GM10266 (cell line): ENCODE data around the gene TTC22.

Source experiments
- DNase-seq: peaks from one replicate; pipeline ENCODE4 v3.0.0; 2012; ENCODE audit errors: extremely low spot score
- CTCF ChIP-seq: IDR thresholded peaks from 2 replicates; pipeline ENCODE4 v1.5.1; 2012; ENCODE audit warnings: mild to moderate bottlenecking, low read depth; ENCODE audit not compliant: control insufficient read depth, insufficient read depth; ENCODE audit errors: missing control alignments

Gene TTC22

GRCh38 chr1:54800041-54800898 lies 853 bp downstream of the TTC22 start:
- no peak for TF ChIP-seq CTCF
- no peak for DNase-seq

GRCh38 chr1:54798769-54799641 lies 2.1 kb downstream of the TTC22 start:
- TF ChIP-seq CTCF: no peak

GRCh38 chr1:54798206-54798605 lies 2.9 kb downstream of the TTC22 start:
- no peak for DNase-seq
- TF ChIP-seq CTCF: no peak

More at GRCh38 chr1:54798769-54799641, 2.1 kb downstream of the TTC22 start:
- peak; percentile 65 for DNase-seq

GRCh38 chr1:54796902-54797301 lies 4.2 kb downstream of the TTC22 start:
- TF ChIP-seq CTCF: no peak
- no peak for DNase-seq

- DNase-seq: no peak
- no peak for TF ChIP-seq CTCF
Measured at GRCh38 chr1:54795841-54796468, 5.2 kb downstream of the TTC22 start.

GRCh38 chr1:54795356-54795665 lies 5.8 kb downstream of the TTC22 start:
- DNase-seq: no peak
- no peak for TF ChIP-seq CTCF
